ENCODE measurements around the gene IL1RL2.
A peak's percentile ranks its signal among the peaks of the same experiment; 100 is the strongest.

Gene IL1RL2

GRCh38 chr2:102186791-102187495 is at the start of gene IL1RL2:
IL1RL2 (plus strand) TSS chr2:102187023; CDS start chr2:102187868, 845 bp downstream.
- no peak for DNase-seq (ENCODE audit: low spot score)

DNA sequence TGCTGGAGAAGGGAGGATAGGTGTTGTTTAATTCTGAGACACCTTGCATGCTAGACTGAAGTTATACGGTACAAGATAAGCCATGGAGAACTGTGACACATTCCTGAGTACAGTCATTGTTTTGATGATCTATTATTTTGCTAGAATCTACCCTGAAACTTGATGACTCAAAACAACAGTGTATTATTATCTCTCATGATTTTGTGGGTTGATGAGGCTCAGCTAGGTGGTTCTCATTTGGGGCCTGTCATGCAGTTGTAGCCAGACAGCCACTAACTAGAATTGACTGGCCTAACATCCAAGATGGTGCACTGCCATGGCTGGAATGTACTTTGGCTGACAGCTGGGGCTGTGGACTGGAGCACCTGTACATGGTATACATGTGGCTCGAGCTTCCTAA is 49.7 kb upstream of the IL1RL2 start:
- no peak for DNase-seq (ENCODE audit: low spot score)

GRCh38 chr2:102138331-102138730 is 48.5 kb upstream of the IL1RL2 start:
- no peak for DNase-seq (ENCODE audit: low spot score)

DNA sequence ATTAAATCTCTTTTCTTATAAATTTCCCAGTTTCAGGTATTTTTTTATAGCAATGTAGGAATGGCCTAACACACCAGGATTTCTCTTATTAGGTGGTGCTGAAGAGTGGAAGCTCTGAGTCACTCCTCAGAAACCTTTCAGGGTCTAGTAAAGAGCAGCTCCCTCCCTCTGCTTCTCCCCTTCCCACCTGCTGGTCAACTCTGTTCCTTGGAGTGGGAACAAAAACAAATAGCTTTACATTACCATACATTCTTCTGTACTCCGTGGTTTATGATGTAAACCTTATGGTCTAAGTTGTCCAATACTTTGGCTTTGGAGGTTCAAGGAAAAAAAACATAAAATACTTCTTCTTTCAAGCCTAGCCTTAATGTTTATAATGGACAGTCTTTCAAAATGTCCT is 47.0 kb upstream of the IL1RL2 start:
- DNase-seq (ENCODE audit: low spot score), result no peak

DNA sequence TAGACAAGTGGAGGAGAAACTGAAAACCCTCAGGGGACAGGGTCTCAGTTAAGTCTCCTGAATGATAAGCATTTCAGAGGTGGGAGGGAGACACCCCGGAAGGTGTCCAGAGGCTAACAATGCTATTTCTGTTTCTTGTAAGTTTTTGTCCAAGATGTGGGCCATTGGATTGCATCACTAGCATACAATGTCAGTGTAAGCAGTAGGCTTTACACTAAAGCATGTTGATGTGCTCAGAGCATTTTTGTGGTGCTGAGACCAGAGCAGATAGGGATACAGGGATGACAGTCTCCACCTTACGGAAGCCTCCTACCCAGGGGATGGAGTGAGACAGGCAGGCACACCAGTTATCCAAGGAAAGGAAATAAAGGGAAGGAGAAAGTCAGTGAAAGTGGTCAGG is 46.4 kb upstream of the IL1RL2 start:
- no peak for DNase-seq (ENCODE audit: low spot score)

DNA sequence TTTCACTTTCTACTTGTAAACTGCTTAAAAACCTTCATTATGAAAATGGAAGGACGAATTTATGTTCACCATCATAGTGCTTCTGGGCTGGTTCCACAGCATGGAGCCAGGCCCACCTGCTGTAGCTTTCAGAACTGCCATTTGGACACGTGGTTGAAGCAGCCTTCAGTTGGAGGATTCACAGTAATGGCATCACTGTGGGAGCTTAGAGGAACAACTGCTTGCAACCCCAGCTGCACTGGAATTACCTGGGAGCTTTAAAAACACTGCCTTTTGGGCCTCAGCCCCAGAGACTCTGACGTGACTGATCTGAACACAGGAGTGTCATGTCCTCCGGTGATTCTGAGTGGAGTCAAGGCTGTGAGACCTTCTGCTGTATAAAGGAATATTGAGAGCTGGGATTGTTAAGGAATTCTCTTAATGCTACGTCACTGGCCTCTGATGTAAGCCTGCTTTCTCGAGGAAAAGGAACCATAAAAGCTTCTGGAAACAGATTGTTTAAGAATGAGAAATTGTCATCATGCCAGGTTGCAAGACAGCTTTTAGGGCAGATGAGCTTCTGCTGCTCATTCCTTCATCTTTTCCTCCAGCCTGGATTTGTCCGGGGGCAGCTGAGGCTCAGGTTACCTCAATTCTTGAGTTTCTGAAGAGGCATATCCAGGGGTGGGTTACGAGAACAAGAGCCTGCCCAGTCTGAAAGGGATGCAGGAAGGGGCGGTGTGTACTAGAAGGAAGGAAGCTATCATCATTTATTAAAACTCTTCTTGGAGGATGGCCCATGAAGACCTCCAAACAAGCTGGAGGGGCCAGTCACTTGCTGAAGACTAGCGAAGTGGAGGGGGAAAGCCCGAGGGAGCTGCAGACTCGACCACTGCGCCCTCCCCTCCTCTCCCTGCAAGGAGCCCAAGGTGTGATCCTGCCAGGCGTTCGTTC is 45.5 kb upstream of the IL1RL2 start:
- no peak for DNase-seq (ENCODE audit: low spot score)

DNA sequence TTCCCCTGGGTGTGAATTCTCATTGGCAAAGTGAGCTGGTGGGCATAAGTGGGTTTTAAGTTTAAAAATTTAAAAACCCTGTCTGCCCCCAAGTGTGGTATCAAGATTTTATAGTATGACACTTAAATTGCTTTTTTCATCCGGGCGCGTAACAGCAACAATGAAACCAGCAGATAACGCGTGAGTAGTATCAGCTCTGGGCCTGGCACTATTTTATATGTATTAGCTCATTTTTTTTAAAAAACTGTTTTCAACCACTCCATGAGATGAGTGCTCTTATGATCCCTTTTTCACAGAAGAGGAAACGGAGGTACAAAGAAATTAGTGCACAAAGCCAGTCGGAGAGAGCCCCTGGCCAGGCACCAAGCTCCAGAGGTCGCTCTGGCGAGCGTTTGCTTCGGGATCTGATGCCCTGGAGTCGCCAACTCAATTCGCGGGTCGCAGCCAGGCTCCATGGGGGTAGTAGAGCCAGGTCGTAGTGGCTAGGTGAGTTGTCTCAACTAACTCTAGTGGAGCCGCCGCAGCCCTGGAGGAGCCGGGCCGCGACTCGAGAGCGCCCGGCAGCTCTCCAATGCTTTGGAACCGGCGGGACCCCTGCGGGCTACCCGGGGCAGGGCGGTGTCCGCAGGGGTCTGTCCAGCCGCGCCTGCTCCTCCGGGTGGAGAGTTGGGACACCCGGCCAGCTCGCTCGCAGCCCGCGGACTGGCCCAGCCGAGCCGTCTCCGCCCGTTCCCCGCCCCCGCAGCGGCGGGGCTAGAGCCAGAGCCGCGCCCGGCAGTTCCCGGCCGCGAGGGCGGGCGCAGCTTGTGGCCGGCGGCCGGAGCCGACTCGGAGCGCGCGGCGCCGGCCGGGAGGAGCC is 44.6 kb upstream of the IL1RL2 start, which contains the start of gene IL1R1:
IL1R1 (plus strand) TSS at position 777 of the 859 bp plus-strand sequence. CDS start 14,979 bp downstream, outside the sequence.
- peak; percentile 75 for DNase-seq (ENCODE audit: low spot score)

DNA sequence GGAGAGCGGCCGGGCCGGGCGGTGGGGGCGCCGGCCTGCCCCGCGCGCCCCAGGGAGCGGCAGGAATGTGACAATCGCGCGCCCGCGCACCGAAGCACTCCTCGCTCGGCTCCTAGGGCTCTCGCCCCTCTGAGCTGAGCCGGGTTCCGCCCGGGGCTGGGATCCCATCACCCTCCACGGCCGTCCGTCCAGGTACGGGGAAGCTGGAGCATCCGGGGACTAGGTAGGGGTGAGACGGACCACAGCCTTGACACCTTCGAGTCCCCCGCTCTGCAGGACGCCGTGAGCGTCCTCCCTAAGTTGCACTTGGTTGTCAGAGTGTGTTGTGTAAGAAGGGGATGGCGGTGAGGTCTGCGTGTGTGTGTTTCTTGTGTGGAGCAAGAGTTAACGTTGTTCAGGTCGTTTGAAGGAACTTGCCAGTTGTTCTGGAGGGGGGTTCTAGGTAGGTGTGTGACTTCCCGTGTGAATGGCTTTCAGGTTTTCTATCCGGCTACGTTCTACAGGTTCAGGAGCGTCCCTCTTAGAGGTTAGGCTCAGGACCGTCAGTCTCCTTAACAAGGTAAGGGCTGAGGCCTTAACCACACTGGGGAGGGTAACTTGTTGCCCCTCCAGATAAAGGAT is 43.9 kb upstream of the IL1RL2 start:
- peak; percentile 63 for DNase-seq (ENCODE audit: low spot score)

GRCh38 chr2:102143450-102143985 is 43.3 kb upstream of the IL1RL2 start:
- DNase-seq (ENCODE audit: low spot score), result no peak

- DNase-seq (ENCODE audit: low spot score), result no peak
Observed at GRCh38 chr2:102144128-102144527, 42.7 kb upstream of the IL1RL2 start.

DNA sequence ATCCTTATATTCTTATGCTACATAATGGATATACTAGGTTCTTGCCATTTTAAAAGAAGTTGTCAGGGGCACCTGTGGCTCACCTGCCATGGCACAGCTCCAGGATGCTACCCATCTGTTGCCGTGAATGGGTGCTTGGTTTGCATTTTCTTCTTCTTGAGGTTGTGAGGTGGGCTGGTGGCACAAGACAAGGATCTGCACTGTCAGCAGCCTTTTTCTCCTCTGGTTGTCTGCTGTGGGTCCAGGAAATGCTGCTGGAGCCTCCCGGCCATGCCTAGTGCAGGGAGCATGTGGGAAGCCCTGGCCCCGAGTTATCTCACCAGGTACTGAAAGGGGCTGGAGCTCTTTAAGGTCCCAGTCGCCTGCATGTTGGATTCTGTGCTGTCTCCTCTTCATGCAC is 41.7 kb upstream of the IL1RL2 start:
- no peak for DNase-seq (ENCODE audit: low spot score)

DNA sequence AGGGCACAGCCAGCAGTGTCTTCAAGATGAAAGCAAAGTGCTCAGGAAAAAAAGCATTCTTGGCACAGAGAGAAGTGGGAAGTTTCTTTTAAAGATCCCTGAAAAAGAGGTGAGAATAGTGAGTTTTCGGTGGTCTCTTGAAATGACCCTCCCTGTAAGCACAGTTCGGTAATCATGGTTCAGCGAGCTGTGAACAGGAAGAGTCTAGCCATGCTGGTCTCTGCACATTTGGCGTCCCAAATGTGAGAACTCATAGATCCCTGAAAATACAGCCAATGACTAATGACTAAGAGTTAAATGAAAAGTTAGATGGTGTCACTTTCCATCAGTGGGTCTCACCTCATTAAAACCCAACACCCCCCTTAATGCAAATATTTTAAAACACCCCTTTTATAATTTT is 40.9 kb upstream of the IL1RL2 start:
- no peak for DNase-seq (ENCODE audit: low spot score)

DNA sequence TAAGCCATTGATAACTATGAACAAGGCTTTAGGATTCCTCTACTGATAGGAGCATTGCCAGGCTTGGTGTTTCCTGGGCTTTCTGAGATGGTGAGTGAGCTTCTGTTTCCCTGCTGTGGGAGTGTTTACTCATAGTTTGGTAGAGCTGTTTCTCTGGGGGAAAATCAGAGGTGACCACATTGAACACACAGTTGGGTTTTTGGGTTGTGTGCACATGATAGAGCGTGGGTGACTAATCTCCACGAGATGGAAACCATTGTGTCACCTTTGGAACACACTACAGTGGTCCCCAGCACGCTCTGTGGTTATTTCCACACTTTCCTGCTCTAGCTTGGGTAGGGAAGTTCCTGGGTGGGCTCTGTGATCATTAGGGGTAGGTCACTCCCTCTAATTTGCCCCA is 38.9 kb upstream of the IL1RL2 start:
- DNase-seq (ENCODE audit: low spot score), result no peak

DNA sequence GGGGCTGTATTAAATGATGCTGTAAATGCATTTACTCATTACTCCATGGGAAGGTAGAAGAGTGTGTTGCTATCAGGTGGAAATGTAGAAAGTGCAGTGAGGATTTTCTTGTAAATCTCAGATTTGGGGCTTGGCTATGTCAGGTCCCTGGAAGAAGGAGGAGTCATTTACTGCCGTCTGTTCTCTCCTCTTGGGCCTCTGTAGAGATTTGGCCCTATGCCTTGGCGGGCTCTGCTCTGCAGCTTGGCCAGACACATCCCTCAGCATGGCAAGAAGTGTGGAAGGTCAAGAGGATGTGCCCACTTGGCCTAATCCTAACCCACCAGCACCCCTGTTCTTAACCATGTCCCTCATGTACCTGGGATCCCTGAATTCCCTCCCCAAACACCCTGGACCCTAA is 37.6 kb upstream of the IL1RL2 start:
- DNase-seq (ENCODE audit: low spot score), result no peak

DNA sequence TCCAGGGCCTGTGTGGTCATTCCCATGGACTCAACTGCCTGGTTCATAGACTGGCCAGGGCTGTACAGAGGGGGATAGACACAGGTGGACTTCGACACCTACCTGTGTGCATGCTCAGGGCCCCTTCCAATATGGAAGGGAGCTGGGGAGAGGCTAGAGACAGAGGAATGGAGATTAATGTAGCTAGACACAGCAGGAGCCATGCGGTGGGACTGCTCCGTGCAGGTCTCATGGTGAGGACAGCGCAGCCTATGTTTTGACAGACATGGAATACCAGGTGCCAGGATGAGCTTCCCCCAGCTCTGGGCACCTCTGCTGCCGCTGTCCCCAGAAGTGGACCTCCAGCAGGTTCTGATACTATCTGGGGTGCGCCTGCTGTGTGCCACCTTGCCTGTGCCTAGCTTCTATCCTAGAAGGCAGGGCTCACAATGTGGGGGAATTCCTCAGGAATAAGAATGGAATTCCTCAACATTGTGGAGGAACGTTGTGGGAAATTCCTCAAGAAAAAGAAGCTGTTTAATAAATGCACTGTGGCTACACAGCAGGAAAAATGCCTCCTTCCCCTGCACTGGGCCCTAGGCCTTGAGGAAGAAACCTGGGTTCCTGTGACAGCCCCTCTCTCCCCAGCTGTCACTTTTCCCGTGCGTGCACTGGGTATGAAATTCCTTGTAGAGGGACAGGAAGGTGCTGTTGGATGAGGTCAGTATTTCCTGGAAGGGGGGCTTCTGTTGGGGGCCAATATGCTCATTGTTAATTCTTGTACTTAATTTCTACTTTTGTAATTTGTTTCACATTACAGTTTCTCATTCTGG is 37.0 kb upstream of the IL1RL2 start:
- no peak for DNase-seq (ENCODE audit: low spot score)

DNA sequence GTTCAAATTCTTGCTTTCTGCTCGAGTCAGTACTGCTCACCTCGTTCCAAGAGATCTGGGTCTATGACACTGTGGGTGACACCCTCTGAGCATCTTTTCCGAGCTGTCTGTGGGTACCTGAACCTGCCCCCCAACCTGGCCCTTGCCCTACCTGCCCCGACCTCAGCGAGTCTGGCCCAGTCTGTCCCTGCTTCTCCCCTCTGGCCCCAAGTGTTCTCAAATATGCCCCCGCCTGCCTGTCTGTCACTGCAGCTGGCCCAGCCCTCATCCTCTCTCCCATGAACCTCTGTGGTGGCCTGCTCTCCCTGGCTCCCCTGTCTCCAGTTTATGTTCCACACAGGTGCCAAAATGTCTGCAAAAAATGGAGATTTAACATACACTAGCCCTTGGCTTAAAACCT is 32.5 kb upstream of the IL1RL2 start:
- DNase-seq (ENCODE audit: low spot score), result no peak

DNA sequence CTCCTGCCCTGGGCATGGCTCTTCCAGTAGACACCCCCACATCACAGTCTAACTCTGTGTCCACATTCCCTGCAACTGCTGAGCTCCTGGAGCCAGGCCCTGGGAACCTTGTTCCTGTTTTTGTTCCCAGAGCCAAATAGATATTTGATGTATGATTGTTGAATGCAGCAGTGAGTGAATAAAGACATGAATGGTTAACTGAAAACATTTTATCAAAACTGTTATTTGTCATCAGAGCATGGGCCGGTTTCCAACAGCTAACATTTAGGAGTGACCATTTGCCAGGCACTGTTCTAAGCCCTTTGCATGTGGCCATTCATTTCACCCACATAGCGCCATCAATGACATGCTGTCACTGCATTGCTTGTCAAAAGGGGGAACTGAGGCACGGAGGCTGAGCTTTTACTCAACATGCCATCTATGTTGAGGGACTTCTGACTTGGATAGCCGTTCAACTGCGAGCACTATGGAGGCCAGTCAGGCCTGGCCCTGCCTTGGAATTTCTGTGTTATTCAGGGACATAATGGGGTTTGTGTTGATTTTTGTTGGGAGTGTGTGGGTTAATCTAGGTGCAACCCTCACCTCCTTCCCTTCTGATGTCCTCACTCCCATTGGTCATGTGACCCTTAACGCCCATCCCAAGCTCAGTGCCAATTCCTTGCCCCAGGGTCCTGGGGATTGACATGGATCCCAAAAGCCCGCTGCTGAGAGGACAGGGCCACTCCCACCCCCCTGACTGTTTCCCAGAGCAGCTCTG is 31.7 kb upstream of the IL1RL2 start:
- no peak for DNase-seq (ENCODE audit: low spot score)

DNA sequence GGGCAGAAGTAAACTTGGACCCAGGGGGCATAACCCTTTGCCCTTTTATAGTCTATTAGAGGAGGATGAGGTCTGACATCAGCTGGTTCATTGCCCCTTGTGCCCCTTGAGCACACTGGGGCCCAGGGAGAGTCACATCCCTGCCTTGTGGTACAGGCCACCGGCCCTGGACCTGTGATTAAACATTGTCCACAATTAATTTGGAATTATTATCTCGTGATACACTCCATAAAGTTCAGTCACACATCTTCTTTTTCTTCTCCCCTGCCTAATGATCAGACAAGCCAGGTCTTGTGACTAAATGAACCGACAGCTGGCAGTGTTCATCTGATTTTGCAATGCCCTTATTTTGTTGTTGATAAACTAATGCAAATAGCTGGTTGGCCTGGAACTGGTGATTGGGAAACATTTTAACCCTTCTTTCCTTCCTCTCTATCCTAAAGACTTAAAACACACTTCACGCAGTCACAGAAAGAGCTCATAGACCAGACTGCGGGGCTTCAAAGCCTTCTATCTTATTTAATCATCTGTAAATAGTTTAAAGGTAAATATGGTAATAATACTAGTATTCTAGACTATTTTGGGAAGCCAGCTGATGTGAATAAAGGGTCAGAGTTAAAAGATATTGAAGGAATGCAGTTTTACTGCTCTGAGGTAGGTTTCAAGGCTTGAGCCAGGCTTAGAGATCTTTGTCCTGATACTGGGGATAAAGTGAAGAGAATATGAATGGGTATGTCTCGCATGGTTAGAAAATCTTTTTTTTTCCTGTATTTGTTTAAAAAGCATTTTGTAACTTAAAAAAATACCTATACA is 30.9 kb upstream of the IL1RL2 start:
- DNase-seq (ENCODE audit: low spot score), result peak; percentile 37

Data from HuH-7.5 (cell line).